SK-N-MC (cell line): ENCODE results near the gene ST8SIA6.

Experiments used
- EZH2 ChIP-seq: fragments of 200-600 bp; sonication (generic); IDR thresholded peaks from one replicate; pipeline ENCODE4 v1.6.1; 2017; ENCODE audit warnings: antibody characterized with exemption
- POLR2AphosphoS5 ChIP-seq: IDR thresholded peaks from 2 replicates; pipeline ENCODE4 v1.6.1; 2012; ENCODE audit warnings: mild to moderate bottlenecking, low read depth, low read length, borderline replicate concordance

- no peak for TF ChIP-seq EZH2
- TF ChIP-seq POLR2AphosphoS5 = no peak
Observed at GRCh38 chr10:17464545-17464944, 10.2 kb upstream of the ST8SIA6 start.
